GM23338 (cell line): ENCODE data around the gene CDKAL1. TPM values are rescaled to one million over a fixed set of nuclear protein-coding genes. Genes with fewer than 3 reads are reported as not detected.

Source experiments
- ATAC-seq: fragments of 200-7000 bp; cut with Tn5 transposase; 3 replicates; pipeline ENCODE4 v1.9.1; 2020
- DNase-seq: peaks from one replicate; pipeline ENCODE4 v3.0.0-alpha.2; 2015; ENCODE audit warnings: low spot score
- H2AFZ ChIP-seq: fragments of 200-600 bp; sonication (generic); 2 replicates; pipeline ENCODE4 v1.8.0; 2016; ENCODE audit warnings: antibody characterized with exemption, mild to moderate bottlenecking, moderate library complexity
- H3F3A ChIP-seq: fragments of 200-600 bp; sonication (generic); replicated peaks from 2 replicates; pipeline ENCODE4 v1.8.0; 2017; ENCODE audit warnings: antibody characterized with exemption, mixed run types, low read depth
- H3K27ac ChIP-seq: fragments of 200-600 bp; sonication (generic); 2 replicates; pipeline ENCODE4 v1.6.1; 2016; ENCODE audit warnings: low read depth
- H3K27me3 ChIP-seq: fragments of 200-600 bp; sonication (generic); 2 replicates; pipeline ENCODE4 v1.8.0; 2016; ENCODE audit warnings: mild to moderate bottlenecking, mixed run types, moderate library complexity; ENCODE audit not compliant: insufficient read depth
- H3K36me3 ChIP-seq: fragments of 200-600 bp; sonication (generic); 2 replicates; pipeline ENCODE4 v1.8.0; 2016; ENCODE audit warnings: mild to moderate bottlenecking; ENCODE audit not compliant: insufficient read depth
- H3K4me1 ChIP-seq: fragments of 200-600 bp; sonication (generic); 2 replicates; pipeline ENCODE4 v1.8.0; 2016; ENCODE audit warnings: mild to moderate bottlenecking, moderate library complexity; ENCODE audit not compliant: insufficient read depth
- H3K4me2 ChIP-seq: fragments of 200-600 bp; sonication (generic); 2 replicates; pipeline ENCODE4 v1.7.1; 2017; ENCODE audit warnings: mixed run types
- H3K4me3 ChIP-seq: fragments of 200-600 bp; sonication (generic); 2 replicates; pipeline ENCODE4 v1.6.1; 2016; ENCODE audit warnings: mixed run types
- H3K79me2 ChIP-seq: fragments of 200-600 bp; sonication (generic); replicated peaks from 2 replicates; pipeline ENCODE4 v1.8.0; 2017; ENCODE audit warnings: mild to moderate bottlenecking; ENCODE audit not compliant: insufficient read depth
- H3K9me2 ChIP-seq: fragments of 200-600 bp; sonication (generic); 2 replicates; pipeline ENCODE4 v1.8.0; 2017; ENCODE audit not compliant: insufficient read depth
- H4K20me1 ChIP-seq: fragments of 200-600 bp; sonication (generic); replicated peaks from 2 replicates; pipeline ENCODE4 v1.8.0; 2017; ENCODE audit warnings: mild to moderate bottlenecking; ENCODE audit not compliant: insufficient read depth
- H3K27ac Mint-ChIP-seq: 2 replicates; pipeline ENCODE4 v1.8.0; 2020; ENCODE audit warnings: inconsistent platforms, mild to moderate bottlenecking, moderate library complexity, mixed read lengths
- H3K27me3 Mint-ChIP-seq: 3 replicates; pipeline ENCODE4 v1.8.0; 2022; ENCODE audit warnings: low read depth, mild to moderate bottlenecking, moderate library complexity, mixed read lengths, inconsistent platforms; ENCODE audit not compliant: insufficient read depth, poor library complexity
- H3K36me3 Mint-ChIP-seq: 3 replicates; pipeline ENCODE4 v1.8.0; 2021; ENCODE audit warnings: low read depth, mild to moderate bottlenecking, inconsistent platforms, moderate library complexity, mixed read lengths
- H3K4me1 Mint-ChIP-seq: 3 replicates; pipeline ENCODE4 v1.8.0; 2020; ENCODE audit warnings: mild to moderate bottlenecking, inconsistent platforms, mixed read lengths
- H3K4me3 Mint-ChIP-seq: 3 replicates; pipeline ENCODE4 v1.8.0; 2021; ENCODE audit warnings: moderate library complexity, mild to moderate bottlenecking, inconsistent platforms, mixed read lengths
- H3K9me3 Mint-ChIP-seq: 3 replicates; pipeline ENCODE4 v1.8.0; 2020; ENCODE audit warnings: moderate library complexity, mild to moderate bottlenecking, inconsistent platforms, mixed read lengths
- CREB1 ChIP-seq: fragments of 250-450 bp; sonication (Bioruptor Pico); IDR thresholded peaks from 2 replicates; pipeline ENCODE4 v1.5.0; 2020; ENCODE audit warnings: low read depth, mild to moderate bottlenecking, moderate library complexity
- EZH2 ChIP-seq: fragments of 200-600 bp; sonication (generic); IDR thresholded peaks from one replicate; pipeline ENCODE4 v1.8.0; 2017; ENCODE audit warnings: antibody characterized with exemption, mild to moderate bottlenecking, low read depth; ENCODE audit not compliant: unreplicated experiment
- EZH2phosphoT487 ChIP-seq: fragments of 200-600 bp; sonication (generic); IDR thresholded peaks from one replicate; pipeline ENCODE4 v1.8.1; 2018; ENCODE audit warnings: antibody characterized with exemption; ENCODE audit not compliant: unreplicated experiment
- JUNB ChIP-seq: IDR thresholded peaks from one replicate; pipeline ENCODE4 v1.6.1; 2016; ENCODE audit warnings: antibody characterized with exemption; ENCODE audit not compliant: unreplicated experiment
- NANOG ChIP-seq: IDR thresholded peaks from 2 replicates; pipeline ENCODE4 v1.6.1; 2016; ENCODE audit warnings: antibody characterized with exemption, borderline replicate concordance
- POLR2AphosphoS5 ChIP-seq: IDR thresholded peaks from 2 replicates; pipeline ENCODE4 v1.6.1; 2016; ENCODE audit warnings: antibody characterized with exemption, low read depth
- STAT1 ChIP-seq: IDR thresholded peaks from one replicate; pipeline ENCODE4 v1.6.1; 2016; ENCODE audit warnings: antibody characterized with exemption; ENCODE audit not compliant: unreplicated experiment
- ZNF114 ChIP-seq: fragments of 250-450 bp; sonication (Bioruptor Pico); IDR thresholded peaks from 2 replicates; pipeline ENCODE4 v1.5.0; 2020; ENCODE audit warnings: mild to moderate bottlenecking, moderate library complexity
- ZNF331 ChIP-seq: fragments of 250-450 bp; sonication (Bioruptor Pico); IDR thresholded peaks from 2 replicates; pipeline ENCODE4 v1.5.0; 2020; ENCODE audit warnings: low read depth, mild to moderate bottlenecking, moderate library complexity
- polyA plus RNA-seq: library from polyadenylated mRNA; unstranded; fragments of >200 nt; fragmentation: Nextera tagmentation; extraction: Ambion mirVana; gene quantifications from 2 replicates; pipeline ENCODE4 v1.2.1, GENCODE V29; 2016
- total RNA-seq: library from RNA; depleted of rRNA; stranded (reverse); fragments of >200 nt; shearing (Covaris generic); gene quantifications from 2 replicates; pipeline ENCODE4 v1.2.3, GENCODE V29; 2014
- TF ChIP-seq, protein P1 (sequence below), 2 experiments: fragments of 200-600 bp in 1 of 2; sonication (generic) in 1 of 2; conservative IDR thresholded peaks; 2 replicates each; pipeline versions ENCODE4 v1.5.1 to v1.6.1; 2016 to 2017; ENCODE audit warnings: antibody characterized with exemption in 2 of 2, low read depth in 2 of 2, mild to moderate bottlenecking in 2 of 2, moderate library complexity in 1 of 2
- TF ChIP-seq, protein P2 (sequence below): fragments of 250-450 bp; sonication (Bioruptor Pico); IDR thresholded peaks from 2 replicates; pipeline ENCODE4 v1.5.0; 2020; ENCODE audit warnings: mild to moderate bottlenecking, moderate library complexity
- TF ChIP-seq, protein P3 (sequence below): IDR thresholded peaks from 2 replicates; pipeline ENCODE4 v1.6.1; 2016; ENCODE audit warnings: antibody characterized with exemption
- TF ChIP-seq, protein P4 (sequence below): IDR thresholded peaks from one replicate; pipeline ENCODE4 v1.6.1; 2018; ENCODE audit warnings: antibody characterized with exemption; ENCODE audit not compliant: unreplicated experiment

CDKAL1 gene
- total and polyA plus RNA-seq, 2 experiments from 2014 or later, result 17.8 to 35.0 TPM

DNA sequence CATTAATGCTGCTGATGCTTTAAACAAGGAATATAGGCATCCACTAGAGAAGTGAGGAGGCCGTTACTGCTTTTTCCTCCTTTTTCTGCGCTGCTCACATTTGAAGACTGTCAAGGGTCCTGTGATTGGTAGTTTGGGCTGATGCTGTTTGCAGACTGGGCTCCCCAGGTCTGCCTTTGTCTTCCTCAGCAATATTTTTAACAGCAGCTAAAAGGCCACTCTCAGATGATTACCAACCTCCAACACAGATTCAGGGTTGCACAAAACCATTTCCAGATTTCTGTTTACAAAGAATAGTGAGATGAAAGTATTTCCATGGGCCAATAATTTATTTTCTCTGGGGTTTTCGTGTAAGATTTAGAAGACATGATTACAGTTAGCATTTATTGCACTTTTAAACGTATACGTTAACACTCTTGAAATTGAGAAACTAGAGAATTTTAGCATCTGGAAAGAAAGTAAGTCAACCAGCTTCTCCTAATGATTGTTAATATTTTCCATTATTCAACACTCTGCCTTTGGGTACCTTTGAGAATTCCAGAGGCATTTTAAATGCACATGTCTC, 584.0 kb downstream of the CDKAL1 start:
- Mint-ChIP-seq H3K4me3 (no peak overlapping the region), H3K27me3 (peaks cover 2% of the 10 kb centered on the region), H3K9me3 (no peaks in the 10 kb centered on the region), H3K4me1 (peaks cover 19% of the 10 kb centered on the region), H3K27ac (peak overlapping the region; percentile 85; the same call in 1 of the 2 replicates), H3K36me3 (no peaks in the 10 kb centered on the region)
- Histone ChIP-seq H3K4me3 (no peak overlapping the region), H3K4me1 (peaks cover 6% of the 10 kb centered on the region; the same call in 1 of the 2 replicates), H3K27ac (no peak overlapping the region), H2AFZ (no peak overlapping the region), H3K4me2 (no peak overlapping the region), H3K36me3 (no peaks in the 10 kb centered on the region), H3K27me3 (no peaks in the 10 kb centered on the region), H3F3A (no peaks in the 10 kb centered on the region), H3K79me2 (no peaks in the 10 kb centered on the region), H4K20me1 (no peaks in the 10 kb centered on the region), H3K9me2 (no peaks in the 10 kb centered on the region)
- ATAC-seq (no peak), DNase-seq (no peak)
- TF ChIP-seq, protein P1, sequence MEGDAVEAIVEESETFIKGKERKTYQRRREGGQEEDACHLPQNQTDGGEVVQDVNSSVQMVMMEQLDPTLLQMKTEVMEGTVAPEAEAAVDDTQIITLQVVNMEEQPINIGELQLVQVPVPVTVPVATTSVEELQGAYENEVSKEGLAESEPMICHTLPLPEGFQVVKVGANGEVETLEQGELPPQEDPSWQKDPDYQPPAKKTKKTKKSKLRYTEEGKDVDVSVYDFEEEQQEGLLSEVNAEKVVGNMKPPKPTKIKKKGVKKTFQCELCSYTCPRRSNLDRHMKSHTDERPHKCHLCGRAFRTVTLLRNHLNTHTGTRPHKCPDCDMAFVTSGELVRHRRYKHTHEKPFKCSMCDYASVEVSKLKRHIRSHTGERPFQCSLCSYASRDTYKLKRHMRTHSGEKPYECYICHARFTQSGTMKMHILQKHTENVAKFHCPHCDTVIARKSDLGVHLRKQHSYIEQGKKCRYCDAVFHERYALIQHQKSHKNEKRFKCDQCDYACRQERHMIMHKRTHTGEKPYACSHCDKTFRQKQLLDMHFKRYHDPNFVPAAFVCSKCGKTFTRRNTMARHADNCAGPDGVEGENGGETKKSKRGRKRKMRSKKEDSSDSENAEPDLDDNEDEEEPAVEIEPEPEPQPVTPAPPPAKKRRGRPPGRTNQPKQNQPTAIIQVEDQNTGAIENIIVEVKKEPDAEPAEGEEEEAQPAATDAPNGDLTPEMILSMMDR (conservative IDR thresholded peaks at IDR 0.05; ENCODE audit: low read depth in 2 of 2), result no peak
- TF ChIP-seq NANOG (no peak), EZH2 (no peak), JUNB (no peak), EZH2phosphoT487 (no peak), CREB1 (CRISPR knock-in tag) (no peak), POLR2AphosphoS5 (no peak), STAT1 (no peak), ZNF331 (CRISPR knock-in tag) (no peak), ZNF114 (no peak)
- TF ChIP-seq, protein P2, sequence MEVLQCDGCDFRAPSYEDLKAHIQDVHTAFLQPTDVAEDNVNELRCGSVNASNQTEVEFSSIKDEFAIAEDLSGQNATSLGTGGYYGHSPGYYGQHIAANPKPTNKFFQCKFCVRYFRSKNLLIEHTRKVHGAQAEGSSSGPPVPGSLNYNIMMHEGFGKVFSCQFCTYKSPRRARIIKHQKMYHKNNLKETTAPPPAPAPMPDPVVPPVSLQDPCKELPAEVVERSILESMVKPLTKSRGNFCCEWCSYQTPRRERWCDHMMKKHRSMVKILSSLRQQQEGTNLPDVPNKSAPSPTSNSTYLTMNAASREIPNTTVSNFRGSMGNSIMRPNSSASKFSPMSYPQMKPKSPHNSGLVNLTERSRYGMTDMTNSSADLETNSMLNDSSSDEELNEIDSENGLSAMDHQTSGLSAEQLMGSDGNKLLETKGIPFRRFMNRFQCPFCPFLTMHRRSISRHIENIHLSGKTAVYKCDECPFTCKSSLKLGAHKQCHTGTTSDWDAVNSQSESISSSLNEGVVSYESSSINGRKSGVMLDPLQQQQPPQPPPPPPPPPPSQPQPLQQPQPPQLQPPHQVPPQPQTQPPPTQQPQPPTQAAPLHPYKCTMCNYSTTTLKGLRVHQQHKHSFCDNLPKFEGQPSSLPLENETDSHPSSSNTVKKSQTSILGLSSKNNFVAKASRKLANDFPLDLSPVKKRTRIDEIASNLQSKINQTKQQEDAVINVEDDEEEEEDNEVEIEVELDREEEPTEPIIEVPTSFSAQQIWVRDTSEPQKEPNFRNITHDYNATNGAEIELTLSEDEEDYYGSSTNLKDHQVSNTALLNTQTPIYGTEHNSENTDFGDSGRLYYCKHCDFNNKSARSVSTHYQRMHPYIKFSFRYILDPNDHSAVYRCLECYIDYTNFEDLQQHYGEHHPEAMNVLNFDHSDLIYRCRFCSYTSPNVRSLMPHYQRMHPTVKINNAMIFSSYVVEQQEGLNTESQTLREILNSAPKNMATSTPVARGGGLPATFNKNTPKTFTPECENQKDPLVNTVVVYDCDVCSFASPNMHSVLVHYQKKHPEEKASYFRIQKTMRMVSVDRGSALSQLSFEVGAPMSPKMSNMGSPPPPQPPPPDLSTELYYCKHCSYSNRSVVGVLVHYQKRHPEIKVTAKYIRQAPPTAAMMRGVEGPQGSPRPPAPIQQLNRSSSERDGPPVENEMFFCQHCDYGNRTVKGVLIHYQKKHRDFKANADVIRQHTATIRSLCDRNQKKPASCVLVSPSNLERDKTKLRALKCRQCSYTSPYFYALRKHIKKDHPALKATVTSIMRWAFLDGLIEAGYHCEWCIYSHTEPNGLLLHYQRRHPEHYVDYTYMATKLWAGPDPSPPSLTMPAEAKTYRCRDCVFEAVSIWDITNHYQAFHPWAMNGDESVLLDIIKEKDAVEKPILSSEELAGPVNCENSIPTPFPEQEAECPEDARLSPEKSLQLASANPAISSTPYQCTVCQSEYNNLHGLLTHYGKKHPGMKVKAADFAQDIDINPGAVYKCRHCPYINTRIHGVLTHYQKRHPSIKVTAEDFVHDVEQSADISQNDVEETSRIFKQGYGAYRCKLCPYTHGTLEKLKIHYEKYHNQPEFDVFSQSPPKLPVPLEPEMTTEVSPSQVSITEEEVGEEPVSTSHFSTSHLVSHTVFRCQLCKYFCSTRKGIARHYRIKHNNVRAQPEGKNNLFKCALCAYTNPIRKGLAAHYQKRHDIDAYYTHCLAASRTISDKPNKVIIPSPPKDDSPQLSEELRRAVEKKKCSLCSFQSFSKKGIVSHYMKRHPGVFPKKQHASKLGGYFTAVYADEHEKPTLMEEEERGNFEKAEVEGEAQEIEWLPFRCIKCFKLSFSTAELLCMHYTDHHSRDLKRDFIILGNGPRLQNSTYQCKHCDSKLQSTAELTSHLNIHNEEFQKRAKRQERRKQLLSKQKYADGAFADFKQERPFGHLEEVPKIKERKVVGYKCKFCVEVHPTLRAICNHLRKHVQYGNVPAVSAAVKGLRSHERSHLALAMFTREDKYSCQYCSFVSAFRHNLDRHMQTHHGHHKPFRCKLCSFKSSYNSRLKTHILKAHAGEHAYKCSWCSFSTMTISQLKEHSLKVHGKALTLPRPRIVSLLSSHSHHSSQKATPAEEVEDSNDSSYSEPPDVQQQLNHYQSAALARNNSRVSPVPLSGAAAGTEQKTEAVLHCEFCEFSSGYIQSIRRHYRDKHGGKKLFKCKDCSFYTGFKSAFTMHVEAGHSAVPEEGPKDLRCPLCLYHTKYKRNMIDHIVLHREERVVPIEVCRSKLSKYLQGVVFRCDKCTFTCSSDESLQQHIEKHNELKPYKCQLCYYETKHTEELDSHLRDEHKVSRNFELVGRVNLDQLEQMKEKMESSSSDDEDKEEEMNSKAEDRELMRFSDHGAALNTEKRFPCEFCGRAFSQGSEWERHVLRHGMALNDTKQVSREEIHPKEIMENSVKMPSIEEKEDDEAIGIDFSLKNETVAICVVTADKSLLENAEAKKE (CRISPR knock-in tag), result no peak
- TF ChIP-seq, protein P3, sequence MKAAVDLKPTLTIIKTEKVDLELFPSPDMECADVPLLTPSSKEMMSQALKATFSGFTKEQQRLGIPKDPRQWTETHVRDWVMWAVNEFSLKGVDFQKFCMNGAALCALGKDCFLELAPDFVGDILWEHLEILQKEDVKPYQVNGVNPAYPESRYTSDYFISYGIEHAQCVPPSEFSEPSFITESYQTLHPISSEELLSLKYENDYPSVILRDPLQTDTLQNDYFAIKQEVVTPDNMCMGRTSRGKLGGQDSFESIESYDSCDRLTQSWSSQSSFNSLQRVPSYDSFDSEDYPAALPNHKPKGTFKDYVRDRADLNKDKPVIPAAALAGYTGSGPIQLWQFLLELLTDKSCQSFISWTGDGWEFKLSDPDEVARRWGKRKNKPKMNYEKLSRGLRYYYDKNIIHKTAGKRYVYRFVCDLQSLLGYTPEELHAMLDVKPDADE, result no peak
- TF ChIP-seq, protein P4, sequence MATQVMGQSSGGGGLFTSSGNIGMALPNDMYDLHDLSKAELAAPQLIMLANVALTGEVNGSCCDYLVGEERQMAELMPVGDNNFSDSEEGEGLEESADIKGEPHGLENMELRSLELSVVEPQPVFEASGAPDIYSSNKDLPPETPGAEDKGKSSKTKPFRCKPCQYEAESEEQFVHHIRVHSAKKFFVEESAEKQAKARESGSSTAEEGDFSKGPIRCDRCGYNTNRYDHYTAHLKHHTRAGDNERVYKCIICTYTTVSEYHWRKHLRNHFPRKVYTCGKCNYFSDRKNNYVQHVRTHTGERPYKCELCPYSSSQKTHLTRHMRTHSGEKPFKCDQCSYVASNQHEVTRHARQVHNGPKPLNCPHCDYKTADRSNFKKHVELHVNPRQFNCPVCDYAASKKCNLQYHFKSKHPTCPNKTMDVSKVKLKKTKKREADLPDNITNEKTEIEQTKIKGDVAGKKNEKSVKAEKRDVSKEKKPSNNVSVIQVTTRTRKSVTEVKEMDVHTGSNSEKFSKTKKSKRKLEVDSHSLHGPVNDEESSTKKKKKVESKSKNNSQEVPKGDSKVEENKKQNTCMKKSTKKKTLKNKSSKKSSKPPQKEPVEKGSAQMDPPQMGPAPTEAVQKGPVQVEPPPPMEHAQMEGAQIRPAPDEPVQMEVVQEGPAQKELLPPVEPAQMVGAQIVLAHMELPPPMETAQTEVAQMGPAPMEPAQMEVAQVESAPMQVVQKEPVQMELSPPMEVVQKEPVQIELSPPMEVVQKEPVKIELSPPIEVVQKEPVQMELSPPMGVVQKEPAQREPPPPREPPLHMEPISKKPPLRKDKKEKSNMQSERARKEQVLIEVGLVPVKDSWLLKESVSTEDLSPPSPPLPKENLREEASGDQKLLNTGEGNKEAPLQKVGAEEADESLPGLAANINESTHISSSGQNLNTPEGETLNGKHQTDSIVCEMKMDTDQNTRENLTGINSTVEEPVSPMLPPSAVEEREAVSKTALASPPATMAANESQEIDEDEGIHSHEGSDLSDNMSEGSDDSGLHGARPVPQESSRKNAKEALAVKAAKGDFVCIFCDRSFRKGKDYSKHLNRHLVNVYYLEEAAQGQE, result no peak
